Uterus (tissue), 2 donors: ENCODE measurements around the gene BBS5.

ENCODE experiments used
- CTCF ChIP-seq, 4 experiments: fragments of 200-600 bp in 2 of 4; fragments of 450-650 bp in 2 of 4; sonication (generic) in 2 of 4; IDR thresholded peaks; one replicate each; pipeline ENCODE4 v1.5.1; 2016 to 2019; ENCODE audit warnings: antibody characterized with exemption in 4 of 4, mild to moderate bottlenecking in 2 of 4, moderate library complexity in 1 of 4
- POLR2A ChIP-seq, 2 donors: fragments of 450-650 bp; IDR thresholded peaks; one replicate each; pipeline ENCODE4 v1.6.1; 2016; ENCODE audit warnings: antibody characterized with exemption in 2 of 2, mild to moderate bottlenecking in 1 of 2, moderate library complexity in 1 of 2

GRCh38 chr2:169523681-169524080, 44.4 kb downstream of the BBS5 start:
- TF ChIP-seq CTCF (IDR thresholded peaks at IDR 0.05): no peak
- TF ChIP-seq POLR2A (IDR thresholded peaks at IDR 0.05): no peak
